Hepatocyte (in vitro differentiated cells): ENCODE results near the gene TMC6. TPM values are rescaled to one million over a fixed set of nuclear protein-coding genes. Genes with fewer than 3 reads are reported as not detected.

Experiments used
- DNase-seq: peaks from one replicate; pipeline ENCODE4 v3.0.0-alpha.2; 2016; ENCODE audit warnings: low spot score
- H2AFZ ChIP-seq: fragments of 200-600 bp; sonication (generic); 2 replicates; pipeline ENCODE4 v1.6.0; 2016; ENCODE audit warnings: antibody characterized with exemption, mild to moderate bottlenecking
- H3K27ac ChIP-seq: fragments of 200-600 bp; sonication (generic); 2 replicates; pipeline ENCODE4 v1.5.1; 2016; ENCODE audit warnings: mild to moderate bottlenecking
- H3K27me3 ChIP-seq: fragments of 200-600 bp; sonication (generic); 2 replicates; pipeline ENCODE4 v1.6.1; 2016
- H3K36me3 ChIP-seq: fragments of 200-600 bp; sonication (generic); replicated peaks from 2 replicates; pipeline ENCODE4 v1.5.1; 2016; ENCODE audit warnings: low read depth; ENCODE audit not compliant: insufficient read depth
- H3K4me1 ChIP-seq: fragments of 200-600 bp; sonication (generic); 2 replicates; pipeline ENCODE4 v1.5.1; 2016; ENCODE audit warnings: mild to moderate bottlenecking, moderate library complexity; ENCODE audit not compliant: insufficient read depth
- H3K4me2 ChIP-seq: fragments of 200-600 bp; sonication (generic); 2 replicates; pipeline ENCODE4 v1.6.0; 2016
- H3K4me3 ChIP-seq: fragments of 200-600 bp; sonication (generic); 2 replicates; pipeline ENCODE4 v1.5.1; 2016; ENCODE audit warnings: mild to moderate bottlenecking
- H3K79me2 ChIP-seq: fragments of 200-600 bp; sonication (generic); 2 replicates; pipeline ENCODE4 v1.6.0; 2017; ENCODE audit warnings: mild to moderate bottlenecking
- H3K9me2 ChIP-seq: fragments of 200-600 bp; sonication (generic); replicated peaks from 2 replicates; pipeline ENCODE4 v1.6.0; 2017; ENCODE audit warnings: mild to moderate bottlenecking; ENCODE audit not compliant: insufficient read depth
- H3K9me3 ChIP-seq: fragments of 200-600 bp; sonication (generic); 2 replicates; pipeline ENCODE4 v1.5.1; 2016; ENCODE audit warnings: low read depth, mild to moderate bottlenecking
- H4K20me1 ChIP-seq: fragments of 200-600 bp; sonication (generic); 2 replicates; pipeline ENCODE4 v1.6.0; 2016; ENCODE audit warnings: mild to moderate bottlenecking; ENCODE audit not compliant: insufficient read depth, poor library complexity, severe bottlenecking
- EZH2 ChIP-seq: fragments of 200-600 bp; sonication (generic); IDR thresholded peaks from 2 replicates; pipeline ENCODE4 v1.6.1; 2016; ENCODE audit warnings: antibody characterized with exemption, mild to moderate bottlenecking, borderline replicate concordance
- EZH2phosphoT487 ChIP-seq: fragments of 200-600 bp; sonication (generic); IDR thresholded peaks from one replicate; pipeline ENCODE4 v1.6.1; 2018; ENCODE audit warnings: antibody characterized with exemption, mild to moderate bottlenecking, low read depth, moderate library complexity; ENCODE audit not compliant: unreplicated experiment, severe bottlenecking
- WGBS: methylation state at CpG from one replicate; pipeline ENCODE4 v1.1.6; 2016; ENCODE audit warnings: low lambda C conversion rate; ENCODE audit errors: missing lambda C conversion rate; 5-methylcytosine and 5-hydroxymethylcytosine counted together
- polyA plus RNA-seq: library from polyadenylated mRNA; unstranded; fragments of >200 nt; fragmentation: Nextera tagmentation; extraction: Ambion mirVana; gene quantifications from 2 replicates; pipeline ENCODE4 v1.2.1, GENCODE V29; 2016
- total RNA-seq: library from RNA; depleted of rRNA; stranded (reverse); fragments of >200 nt; gene quantifications from 2 replicates; pipeline ENCODE4 v1.2.3, GENCODE V29; 2014
- TF ChIP-seq, protein P1 (sequence below): fragments of 200-600 bp; sonication (generic); IDR thresholded peaks from 2 replicates; pipeline ENCODE4 v1.5.1; 2016; ENCODE audit warnings: antibody characterized with exemption, mild to moderate bottlenecking; ENCODE audit not compliant: poor library complexity

TMC6 gene
- total and polyA plus RNA-seq, 2 experiments from 2014 or later = 26.7 to 57.9 TPM

DNA sequence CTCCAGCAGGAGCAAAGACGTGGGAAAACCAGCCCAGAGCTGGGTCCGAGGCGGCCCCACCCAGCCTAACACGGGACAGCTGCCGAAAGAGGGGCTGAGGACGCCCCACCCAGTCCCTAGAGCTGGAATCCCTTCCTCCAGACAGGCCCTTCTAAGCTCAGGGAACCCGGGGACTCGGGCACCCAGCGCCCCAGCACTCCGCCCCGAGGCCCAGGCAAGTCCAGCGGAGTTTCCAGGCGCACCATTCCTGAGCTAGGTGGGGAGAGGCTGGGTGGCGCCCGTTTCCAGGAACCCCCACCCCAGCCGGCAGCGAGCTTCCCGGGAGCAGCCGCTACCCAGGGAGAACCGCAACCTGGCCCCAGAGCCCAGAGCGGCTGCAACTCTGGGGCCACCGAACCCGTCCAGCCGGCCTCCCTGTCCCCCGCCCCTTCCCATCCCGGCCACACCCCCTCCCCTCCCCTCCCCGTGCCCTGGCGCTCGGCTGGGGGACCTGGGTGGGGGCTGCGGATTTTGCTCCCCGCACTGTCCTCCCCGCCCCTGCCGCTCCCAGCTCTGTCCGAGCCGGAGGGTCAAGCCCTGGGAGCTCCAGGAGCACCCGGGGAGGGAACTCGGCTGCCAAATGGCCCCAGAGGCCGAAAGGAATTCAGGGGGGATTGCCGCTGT is 536 bp downstream of the TMC6 start:
- H3K9me3 ChIP-seq = no peaks in the 10 kb centered on the region
- peak overlapping the region; percentile 93 for H2AFZ ChIP-seq
- no peaks in the 10 kb centered on the region for H3K36me3 ChIP-seq
- H3K4me3 ChIP-seq = peak overlapping the region; percentile 95
- 2% methylated on average over 22 of the region's 39 CpGs for WGBS
- H3K27ac ChIP-seq = peak overlapping the region; percentile 93
- TF ChIP-seq, protein P1, sequence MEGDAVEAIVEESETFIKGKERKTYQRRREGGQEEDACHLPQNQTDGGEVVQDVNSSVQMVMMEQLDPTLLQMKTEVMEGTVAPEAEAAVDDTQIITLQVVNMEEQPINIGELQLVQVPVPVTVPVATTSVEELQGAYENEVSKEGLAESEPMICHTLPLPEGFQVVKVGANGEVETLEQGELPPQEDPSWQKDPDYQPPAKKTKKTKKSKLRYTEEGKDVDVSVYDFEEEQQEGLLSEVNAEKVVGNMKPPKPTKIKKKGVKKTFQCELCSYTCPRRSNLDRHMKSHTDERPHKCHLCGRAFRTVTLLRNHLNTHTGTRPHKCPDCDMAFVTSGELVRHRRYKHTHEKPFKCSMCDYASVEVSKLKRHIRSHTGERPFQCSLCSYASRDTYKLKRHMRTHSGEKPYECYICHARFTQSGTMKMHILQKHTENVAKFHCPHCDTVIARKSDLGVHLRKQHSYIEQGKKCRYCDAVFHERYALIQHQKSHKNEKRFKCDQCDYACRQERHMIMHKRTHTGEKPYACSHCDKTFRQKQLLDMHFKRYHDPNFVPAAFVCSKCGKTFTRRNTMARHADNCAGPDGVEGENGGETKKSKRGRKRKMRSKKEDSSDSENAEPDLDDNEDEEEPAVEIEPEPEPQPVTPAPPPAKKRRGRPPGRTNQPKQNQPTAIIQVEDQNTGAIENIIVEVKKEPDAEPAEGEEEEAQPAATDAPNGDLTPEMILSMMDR = no peak
- TF ChIP-seq EZH2 (no peak), EZH2phosphoT487 (no peak)
- H4K20me1 ChIP-seq = no peaks in the 10 kb centered on the region
- H3K27me3 ChIP-seq = peaks cover 11% of the 10 kb centered on the region
- H3K9me2 ChIP-seq = no peaks in the 10 kb centered on the region
- H3K4me2 ChIP-seq = peak overlapping the region; percentile 100
- H3K4me1 ChIP-seq = peaks cover 23% of the 10 kb centered on the region
- DNase-seq = peak; percentile 72
- H3K79me2 ChIP-seq = peaks cover 3% of the 10 kb centered on the region

DNA sequence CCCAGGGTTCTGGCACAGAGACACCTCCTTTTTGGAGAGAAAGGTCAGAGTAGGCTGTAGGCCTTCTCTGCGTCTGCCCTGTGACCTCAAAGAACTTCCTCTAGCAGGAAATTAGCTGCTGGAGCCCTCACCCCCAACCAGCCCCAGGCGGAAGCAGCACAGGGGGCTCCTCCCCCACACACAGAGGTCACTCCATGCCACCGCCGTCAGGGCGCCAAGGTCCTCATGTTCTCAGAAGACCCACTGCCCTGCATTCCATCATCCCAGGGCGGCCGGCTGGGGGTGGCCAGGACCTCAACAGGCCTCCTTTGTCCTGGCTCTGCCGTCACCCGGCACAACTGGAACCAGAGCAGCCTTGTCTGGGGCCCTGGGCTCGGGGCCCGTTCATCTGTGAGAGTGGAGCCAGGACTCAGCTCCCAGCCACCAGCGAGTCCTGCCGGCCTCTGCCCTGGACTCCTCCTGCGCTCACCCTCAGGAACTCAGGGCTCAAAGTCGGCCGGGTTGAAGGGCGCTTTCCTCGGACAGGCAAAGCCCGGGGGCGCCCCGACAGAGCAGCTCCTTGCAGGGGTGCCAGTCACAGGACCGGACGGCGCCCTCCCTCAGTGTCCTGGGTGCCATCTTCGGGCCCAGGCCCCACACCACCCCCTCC is 1.2 kb downstream of the TMC6 start:
- Histone ChIP-seq H3K36me3 (no peaks in the 10 kb centered on the region), H3K27ac (peak overlapping the region; percentile 93), H3K4me1 (peaks cover 22% of the 10 kb centered on the region), H3K79me2 (peaks cover 3% of the 10 kb centered on the region), H3K4me3 (peak overlapping the region; percentile 95), H3K9me2 (no peaks in the 10 kb centered on the region), H3K9me3 (no peaks in the 10 kb centered on the region), H3K27me3 (peaks cover 11% of the 10 kb centered on the region), H4K20me1 (no peaks in the 10 kb centered on the region), H2AFZ (peak overlapping the region; percentile 93), H3K4me2 (peak overlapping the region; percentile 100)
- peak; percentile 57 for DNase-seq
- WGBS = 24% methylated on average over 24 of the region's 25 CpGs
- TF ChIP-seq EZH2 (no peak), EZH2phosphoT487 (no peak)
- TF ChIP-seq, protein P1 = no peak

DNA sequence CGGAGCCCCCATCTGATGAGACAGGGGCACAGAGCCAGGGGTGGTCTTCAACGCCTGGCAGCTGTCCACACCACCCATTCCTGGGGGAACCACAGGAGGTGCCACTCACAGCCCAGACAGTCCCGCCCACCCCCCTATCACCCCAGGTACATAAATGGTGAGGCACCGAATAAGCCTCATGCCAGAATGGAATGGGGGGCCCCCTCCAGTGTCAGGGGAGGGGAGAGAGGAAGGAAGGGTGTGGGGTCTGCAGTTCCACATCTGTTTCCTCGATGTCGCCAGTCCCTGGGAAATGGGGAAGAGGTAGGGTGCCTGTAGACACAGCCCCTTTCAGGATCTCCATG is 1.7 kb downstream of the TMC6 start:
- Histone ChIP-seq H3K4me1 (peaks cover 17% of the 10 kb centered on the region), H3K27me3 (peaks cover 11% of the 10 kb centered on the region), H2AFZ (no peak overlapping the region), H3K27ac (no peak overlapping the region), H3K4me2 (peak overlapping the region; percentile 100), H3K4me3 (no peak overlapping the region), H3K79me2 (peaks cover 3% of the 10 kb centered on the region), H3K9me2 (no peaks in the 10 kb centered on the region), H4K20me1 (no peaks in the 10 kb centered on the region), H3K9me3 (no peaks in the 10 kb centered on the region), H3K36me3 (no peaks in the 10 kb centered on the region)
- DNase-seq = no peak
- 93% methylated on average over 5 of the region's 6 CpGs for WGBS
- TF ChIP-seq EZH2 (no peak), EZH2phosphoT487 (no peak)
- TF ChIP-seq, protein P1 = no peak
